ENCODE measurements around the gene LMTK2. TPM values are rescaled to one million over a fixed set of nuclear protein-coding genes. Genes with fewer than 3 reads are reported as not detected.

The LMTK2 gene
- total and polyA plus RNA-seq, 4 donors = 15.2 to 29.3 (median 22.2) TPM

DNA sequence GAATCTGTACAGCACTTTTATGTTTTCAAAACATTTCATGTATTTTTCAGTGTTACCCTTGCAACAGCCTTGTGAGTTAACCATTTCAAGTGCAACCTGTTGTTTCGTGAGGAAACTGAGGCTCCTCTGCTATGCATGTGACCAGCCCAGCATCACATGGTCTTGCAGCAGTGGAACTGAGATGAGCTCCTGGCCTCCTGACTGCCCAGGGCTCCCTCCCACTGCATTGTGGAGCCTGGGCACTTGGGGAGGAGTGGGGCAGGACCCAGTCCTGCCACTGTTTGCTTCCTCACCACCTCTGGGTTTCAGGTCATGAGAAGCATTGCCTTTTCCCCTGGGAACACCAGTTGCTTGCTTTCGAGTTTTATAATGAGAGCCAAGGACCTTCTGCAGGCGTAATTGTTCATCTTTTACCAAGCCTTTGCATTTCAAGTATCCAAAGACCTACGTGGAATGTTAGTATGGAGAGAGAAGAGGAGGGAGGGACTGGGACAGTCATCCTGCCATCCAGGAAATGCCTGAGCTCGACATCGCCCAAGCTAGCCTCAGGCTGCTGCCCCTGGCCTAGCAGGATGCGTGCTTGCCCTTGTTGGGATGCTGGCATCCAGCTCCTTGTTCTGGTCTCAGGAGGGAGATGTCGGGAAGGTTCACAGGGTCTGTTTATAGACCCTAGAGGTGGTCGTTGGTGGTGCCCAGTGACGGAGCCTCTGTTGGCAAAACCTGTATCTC, 72.3 kb downstream of the LMTK2 start:
- no peak overlapping the region for H3K27ac ChIP-seq (ENCODE audit: low read depth, low read length)
- peaks cover 20% of the 10 kb centered on the region for H3K36me3 ChIP-seq (ENCODE audit: control insufficient read depth, insufficient read depth, low read length)
- no peak for DNase-seq (ENCODE audit: low read depth in 4 of 6, low spot score in 6 of 6)
- WGBS (ENCODE audit: insufficient coverage) = 91% methylated on average over 9 of the region's 10 CpGs
- H3K27me3 ChIP-seq (ENCODE audit: control insufficient read depth, insufficient read depth, low read length) = no peaks in the 10 kb centered on the region
- H3K9me3 ChIP-seq (ENCODE audit: control insufficient read depth, insufficient read depth, low read length) = no peaks in the 10 kb centered on the region
- no peak overlapping the region for H3K4me3 ChIP-seq (ENCODE audit: low read depth, low read length)
- peaks cover 8% of the 10 kb centered on the region for H3K4me1 ChIP-seq (ENCODE audit: control insufficient read depth, insufficient read depth, low read length)

DNA sequence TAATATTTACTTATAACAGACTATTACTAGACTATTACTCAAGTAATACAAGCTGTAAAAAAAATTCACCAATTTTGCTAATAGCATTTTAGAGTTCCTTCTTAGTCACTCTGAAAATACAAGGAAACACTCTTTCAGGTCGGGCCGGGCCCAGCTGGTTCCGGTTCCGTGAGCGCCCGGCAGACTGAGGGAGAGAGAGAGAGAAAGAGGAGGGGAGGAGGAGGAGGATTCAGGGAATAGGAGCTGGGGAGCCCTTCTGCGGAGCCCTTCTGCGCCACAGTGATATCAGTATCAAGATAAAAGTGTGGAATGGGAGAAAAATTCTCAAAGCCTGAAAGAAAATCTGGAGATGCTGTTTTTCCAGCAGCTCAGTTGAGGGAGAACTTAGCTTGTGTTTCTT, 74.1 kb downstream of the LMTK2 start:
- H3K4me3 ChIP-seq (ENCODE audit: low read depth, low read length) = no peak overlapping the region
- no peak for DNase-seq (ENCODE audit: low read depth in 4 of 6, low spot score in 6 of 6)
- peaks cover 8% of the 10 kb centered on the region for H3K4me1 ChIP-seq (ENCODE audit: control insufficient read depth, insufficient read depth, low read length)
- no peak overlapping the region for H3K27ac ChIP-seq (ENCODE audit: low read depth, low read length)
- H3K27me3 ChIP-seq (ENCODE audit: control insufficient read depth, insufficient read depth, low read length) = no peaks in the 10 kb centered on the region
- WGBS (ENCODE audit: insufficient coverage) = 93% methylated on average over 6 of the region's 8 CpGs
- H3K36me3 ChIP-seq (ENCODE audit: control insufficient read depth, insufficient read depth, low read length) = peaks cover 13% of the 10 kb centered on the region
- H3K9me3 ChIP-seq (ENCODE audit: control insufficient read depth, insufficient read depth, low read length) = no peaks in the 10 kb centered on the region

DNA sequence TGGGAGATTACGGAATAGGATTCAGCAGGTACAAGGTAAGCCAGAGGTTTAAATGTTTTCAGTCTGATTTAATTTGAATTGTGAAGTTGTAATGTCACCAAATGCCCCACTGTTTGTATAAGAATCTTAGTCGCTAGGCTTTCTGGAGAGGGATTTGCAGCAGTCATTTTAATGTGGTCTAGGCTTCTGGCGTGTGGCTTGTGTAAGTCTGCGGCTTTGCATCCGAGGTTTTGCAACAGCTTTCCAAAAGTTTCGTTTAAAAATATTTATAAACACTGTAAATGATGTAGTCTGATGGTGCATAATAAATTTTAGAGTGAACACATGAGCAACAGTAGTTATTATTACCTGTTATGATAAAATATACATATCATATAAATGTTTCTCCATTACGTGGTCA, 78.4 kb downstream of the LMTK2 start:
- no CpG with 5 or more reads among the region's 7 CpGs for WGBS (ENCODE audit: insufficient coverage)
- Histone ChIP-seq H3K4me1 (ENCODE audit: control insufficient read depth, insufficient read depth, low read length) (no peaks in the 10 kb centered on the region), H3K4me3 (ENCODE audit: low read depth, low read length) (no peak overlapping the region), H3K27ac (ENCODE audit: low read depth, low read length) (no peak overlapping the region), H3K9me3 (ENCODE audit: control insufficient read depth, insufficient read depth, low read length) (peaks cover 2% of the 10 kb centered on the region), H3K27me3 (ENCODE audit: control insufficient read depth, insufficient read depth, low read length) (no peaks in the 10 kb centered on the region), H3K36me3 (ENCODE audit: control insufficient read depth, insufficient read depth, low read length) (peaks cover 11% of the 10 kb centered on the region)
- no peak for DNase-seq (ENCODE audit: low read depth in 4 of 6, low spot score in 6 of 6)

DNA sequence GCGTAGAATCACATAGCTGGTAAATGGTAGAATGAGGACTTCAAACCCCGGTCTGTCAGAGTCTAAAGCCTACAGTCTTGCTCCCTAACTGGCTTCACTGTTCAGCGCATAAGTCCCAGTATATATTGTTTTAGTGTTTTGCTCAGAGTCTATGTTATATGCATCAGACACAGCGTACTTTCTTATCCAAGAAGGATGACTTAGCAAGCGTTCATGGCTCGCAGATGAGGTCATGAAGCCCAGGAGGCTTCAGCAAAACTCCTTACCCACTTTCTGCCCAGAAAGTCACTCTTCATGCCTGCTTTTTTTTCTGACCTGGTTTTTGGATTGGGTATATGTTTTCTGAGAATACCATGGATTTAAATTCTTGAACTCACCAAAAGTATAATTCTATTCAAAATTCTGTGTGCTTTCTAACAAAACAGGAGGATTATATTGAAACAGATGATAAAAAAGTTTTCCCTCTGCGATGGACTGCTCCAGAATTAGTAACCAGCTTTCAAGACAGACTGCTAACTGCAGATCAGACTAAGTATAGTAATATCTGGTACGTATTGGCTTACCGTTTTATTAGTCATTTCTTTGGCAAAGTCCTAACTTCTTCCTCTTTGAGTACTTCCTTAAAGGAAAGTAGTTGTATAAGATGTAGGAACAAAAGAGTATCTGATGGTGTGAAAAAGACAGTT, 79.9 kb downstream of the LMTK2 start:
- Histone ChIP-seq H3K9me3 (ENCODE audit: control insufficient read depth, insufficient read depth, low read length) (peaks cover 2% of the 10 kb centered on the region), H3K4me1 (ENCODE audit: control insufficient read depth, insufficient read depth, low read length) (no peaks in the 10 kb centered on the region), H3K27me3 (ENCODE audit: control insufficient read depth, insufficient read depth, low read length) (no peaks in the 10 kb centered on the region), H3K36me3 (ENCODE audit: control insufficient read depth, insufficient read depth, low read length) (peaks cover 20% of the 10 kb centered on the region), H3K4me3 (ENCODE audit: low read depth, low read length) (no peak overlapping the region), H3K27ac (ENCODE audit: low read depth, low read length) (no peak overlapping the region)
- 100% methylated on average over 2 of the region's 9 CpGs for WGBS (ENCODE audit: insufficient coverage)
- DNase-seq (ENCODE audit: low read depth in 4 of 6, low spot score in 6 of 6) = no peak

DNA sequence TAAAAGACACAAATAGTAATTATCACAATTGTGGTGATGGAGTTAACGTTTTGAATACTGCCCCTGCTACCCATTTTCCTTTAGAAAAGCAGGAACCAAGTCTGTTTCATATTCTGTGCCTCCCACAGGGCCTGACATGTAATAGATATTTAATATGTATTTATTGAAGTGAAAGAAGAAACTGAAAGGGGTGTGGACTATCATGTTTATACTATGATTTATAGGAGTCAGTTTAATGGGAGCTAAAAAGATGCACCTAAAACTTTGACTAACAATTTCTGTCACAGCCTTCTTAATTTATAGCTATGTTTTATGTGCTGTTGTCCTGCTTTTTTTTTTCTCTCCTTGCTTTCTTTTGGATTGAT, 80.5 kb downstream of the LMTK2 start:
- no CpG with 5 or more reads among the region's 1 CpG for WGBS (ENCODE audit: insufficient coverage)
- Histone ChIP-seq H3K4me1 (ENCODE audit: control insufficient read depth, insufficient read depth, low read length) (no peaks in the 10 kb centered on the region), H3K9me3 (ENCODE audit: control insufficient read depth, insufficient read depth, low read length) (peaks cover 2% of the 10 kb centered on the region), H3K27ac (ENCODE audit: low read depth, low read length) (no peak overlapping the region), H3K4me3 (ENCODE audit: low read depth, low read length) (no peak overlapping the region), H3K36me3 (ENCODE audit: control insufficient read depth, insufficient read depth, low read length) (peaks cover 23% of the 10 kb centered on the region), H3K27me3 (ENCODE audit: control insufficient read depth, insufficient read depth, low read length) (no peaks in the 10 kb centered on the region)
- no peak for DNase-seq (ENCODE audit: low read depth in 4 of 6, low spot score in 6 of 6)

DNA sequence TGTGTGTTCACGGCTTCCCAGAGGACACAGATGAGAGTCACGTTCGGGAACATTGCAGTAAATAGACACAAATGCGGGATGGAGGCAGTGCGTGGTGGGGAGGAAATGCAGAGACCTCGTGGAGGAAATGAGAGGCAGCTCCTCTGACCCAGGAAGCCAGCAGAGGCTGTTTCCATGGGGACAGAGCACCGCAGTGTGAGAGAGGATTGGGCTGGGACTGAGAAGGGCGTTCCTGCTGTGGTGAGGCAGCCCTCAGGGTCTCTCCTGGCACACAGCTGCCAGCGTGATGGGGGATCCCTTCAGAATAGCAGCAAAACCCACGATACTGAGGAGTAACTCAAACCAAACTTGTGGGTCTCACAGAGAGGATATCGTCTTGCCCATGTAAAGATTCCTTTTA, 82.9 kb downstream of the LMTK2 start:
- Histone ChIP-seq H3K4me3 (ENCODE audit: low read depth, low read length) (no peak overlapping the region), H3K4me1 (ENCODE audit: control insufficient read depth, insufficient read depth, low read length) (no peaks in the 10 kb centered on the region), H3K27me3 (ENCODE audit: control insufficient read depth, insufficient read depth, low read length) (no peaks in the 10 kb centered on the region), H3K36me3 (ENCODE audit: control insufficient read depth, insufficient read depth, low read length) (peaks cover 43% of the 10 kb centered on the region), H3K9me3 (ENCODE audit: control insufficient read depth, insufficient read depth, low read length) (peaks cover 2% of the 10 kb centered on the region), H3K27ac (ENCODE audit: low read depth, low read length) (no peak overlapping the region)
- WGBS (ENCODE audit: insufficient coverage) = 97% methylated on average over 10 of the region's 11 CpGs
- DNase-seq (ENCODE audit: low read depth in 4 of 6, low spot score in 6 of 6) = no peak

DNA sequence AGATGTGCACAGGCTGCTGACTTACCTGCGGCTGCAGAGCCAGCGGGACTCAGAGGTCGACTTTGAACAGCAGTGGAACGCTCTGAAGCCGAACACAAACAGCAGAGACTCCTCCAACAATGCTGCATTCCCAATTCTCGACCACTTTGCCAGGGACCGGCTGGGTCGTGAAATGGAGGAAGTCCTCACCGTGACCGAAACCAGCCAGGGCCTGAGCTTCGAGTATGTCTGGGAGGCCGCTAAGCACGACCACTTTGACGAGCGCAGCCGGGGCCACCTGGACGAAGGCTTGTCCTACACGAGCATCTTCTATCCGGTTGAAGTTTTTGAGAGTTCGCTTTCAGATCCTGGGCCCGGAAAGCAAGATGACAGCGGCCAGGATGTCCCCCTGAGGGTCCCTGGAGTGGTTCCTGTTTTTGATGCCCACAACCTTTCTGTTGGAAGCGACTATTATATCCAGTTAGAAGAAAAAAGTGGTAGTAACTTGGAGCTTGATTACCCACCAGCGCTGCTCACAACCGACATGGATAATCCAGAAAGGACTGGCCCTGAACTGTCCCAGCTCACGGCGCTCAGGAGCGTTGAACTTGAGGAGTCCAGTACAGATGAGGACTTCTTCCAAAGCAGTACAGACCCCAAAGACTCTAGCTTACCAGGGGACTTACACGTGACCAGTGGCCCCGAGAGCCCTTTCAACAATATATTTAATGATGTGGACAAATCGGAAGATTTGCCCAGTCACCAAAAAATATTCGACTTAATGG, 85.2 kb downstream of the LMTK2 start:
- Histone ChIP-seq H3K27ac (ENCODE audit: low read depth, low read length) (no peak overlapping the region), H3K4me3 (ENCODE audit: low read depth, low read length) (no peak overlapping the region), H3K9me3 (ENCODE audit: control insufficient read depth, insufficient read depth, low read length) (peaks cover 2% of the 10 kb centered on the region), H3K27me3 (ENCODE audit: control insufficient read depth, insufficient read depth, low read length) (no peaks in the 10 kb centered on the region), H3K36me3 (ENCODE audit: control insufficient read depth, insufficient read depth, low read length) (peaks cover 61% of the 10 kb centered on the region), H3K4me1 (ENCODE audit: control insufficient read depth, insufficient read depth, low read length) (no peaks in the 10 kb centered on the region)
- 94% methylated on average over 31 of the region's 32 CpGs for whole genome bisulfite sequencing (ENCODE audit: insufficient coverage)
- no peak for DNase-seq (ENCODE audit: low read depth in 4 of 6, low spot score in 6 of 6)

DNA sequence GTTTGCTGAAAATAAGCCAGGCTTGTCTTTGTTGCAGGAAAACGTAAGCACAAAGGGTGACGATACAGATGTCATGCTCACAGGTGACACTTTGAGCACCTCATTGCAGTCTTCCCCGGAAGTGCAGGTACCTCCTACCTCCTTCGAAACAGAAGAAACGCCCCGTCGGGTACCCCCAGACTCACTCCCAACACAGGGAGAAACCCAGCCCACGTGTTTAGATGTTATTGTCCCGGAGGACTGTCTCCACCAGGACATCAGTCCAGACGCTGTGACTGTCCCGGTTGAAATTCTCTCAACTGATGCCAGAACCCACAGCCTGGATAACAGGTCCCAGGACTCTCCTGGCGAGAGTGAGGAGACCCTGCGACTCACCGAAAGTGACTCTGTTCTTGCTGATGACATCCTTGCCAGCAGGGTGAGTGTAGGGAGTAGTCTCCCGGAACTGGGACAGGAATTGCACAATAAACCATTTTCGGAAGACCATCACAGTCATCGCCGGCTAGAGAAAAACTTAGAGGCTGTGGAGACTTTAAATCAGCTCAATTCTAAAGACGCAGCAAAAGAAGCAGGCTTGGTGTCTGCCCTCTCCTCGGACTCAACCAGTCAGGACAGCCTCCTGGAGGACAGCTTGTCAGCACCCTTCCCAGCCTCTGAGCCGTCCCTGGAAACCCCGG, 86.3 kb downstream of the LMTK2 start:
- Histone ChIP-seq H3K36me3 (ENCODE audit: control insufficient read depth, insufficient read depth, low read length) (peaks cover 61% of the 10 kb centered on the region), H3K4me3 (ENCODE audit: low read depth, low read length) (no peak overlapping the region), H3K9me3 (ENCODE audit: control insufficient read depth, insufficient read depth, low read length) (peaks cover 2% of the 10 kb centered on the region), H3K4me1 (ENCODE audit: control insufficient read depth, insufficient read depth, low read length) (no peaks in the 10 kb centered on the region), H3K27me3 (ENCODE audit: control insufficient read depth, insufficient read depth, low read length) (no peaks in the 10 kb centered on the region), H3K27ac (ENCODE audit: low read depth, low read length) (no peak overlapping the region)
- 94% methylated on average over 22 of the region's 22 CpGs for WGBS (ENCODE audit: insufficient coverage)
- DNase-seq (ENCODE audit: low read depth in 4 of 6, low spot score in 6 of 6) = no peak

DNA sequence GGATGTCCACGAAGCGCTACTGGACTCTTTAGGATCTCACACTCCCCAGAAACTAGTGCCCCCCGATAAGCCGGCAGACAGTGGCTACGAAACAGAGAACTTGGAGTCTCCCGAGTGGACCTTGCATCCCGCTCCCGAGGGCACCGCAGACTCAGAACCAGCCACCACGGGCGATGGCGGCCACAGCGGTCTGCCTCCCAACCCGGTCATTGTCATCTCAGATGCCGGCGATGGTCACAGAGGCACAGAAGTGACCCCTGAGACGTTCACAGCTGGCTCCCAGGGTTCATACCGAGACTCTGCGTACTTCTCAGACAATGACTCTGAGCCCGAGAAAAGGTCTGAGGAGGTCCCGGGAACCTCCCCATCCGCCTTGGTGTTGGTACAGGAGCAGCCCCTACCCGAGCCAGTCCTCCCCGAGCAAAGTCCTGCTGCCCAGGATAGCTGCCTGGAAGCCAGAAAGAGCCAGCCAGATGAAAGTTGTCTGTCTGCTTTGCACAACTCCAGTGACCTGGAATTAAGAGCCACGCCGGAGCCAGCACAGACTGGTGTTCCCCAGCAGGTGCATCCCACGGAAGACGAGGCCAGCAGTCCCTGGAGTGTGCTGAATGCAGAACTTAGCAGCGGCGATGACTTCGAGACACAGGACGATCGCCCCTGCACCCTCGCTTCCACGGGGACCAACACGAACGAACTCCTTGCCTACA, 87.0 kb downstream of the LMTK2 start:
- H3K27ac ChIP-seq (ENCODE audit: low read depth, low read length) = no peak overlapping the region
- no peak for DNase-seq (ENCODE audit: low read depth in 4 of 6, low spot score in 6 of 6)
- no peaks in the 10 kb centered on the region for H3K4me1 ChIP-seq (ENCODE audit: control insufficient read depth, insufficient read depth, low read length)
- no peak overlapping the region for H3K4me3 ChIP-seq (ENCODE audit: low read depth, low read length)
- 95% methylated on average over 33 of the region's 37 CpGs for WGBS (ENCODE audit: insufficient coverage)
- peaks cover 61% of the 10 kb centered on the region for H3K36me3 ChIP-seq (ENCODE audit: control insufficient read depth, insufficient read depth, low read length)
- peaks cover 2% of the 10 kb centered on the region for H3K9me3 ChIP-seq (ENCODE audit: control insufficient read depth, insufficient read depth, low read length)
- no peaks in the 10 kb centered on the region for H3K27me3 ChIP-seq (ENCODE audit: control insufficient read depth, insufficient read depth, low read length)
